HG03280 (cell line): ENCODE results near the gene FAM219A.
"Not testable (repeated sequence)": the region's sequence is repeated elsewhere in the genome, so short reads cannot be mapped to it uniquely, and the experiment has no call there.

Source experiments
- ATAC-seq: cut with Tn5 transposase; IDR thresholded peaks from one replicate; pipeline ENCODE4 v1.9.1; 2021; ENCODE audit warnings: mild to moderate bottlenecking, moderate library complexity; ENCODE audit not compliant: unreplicated experiment

FAM219A gene

DNA sequence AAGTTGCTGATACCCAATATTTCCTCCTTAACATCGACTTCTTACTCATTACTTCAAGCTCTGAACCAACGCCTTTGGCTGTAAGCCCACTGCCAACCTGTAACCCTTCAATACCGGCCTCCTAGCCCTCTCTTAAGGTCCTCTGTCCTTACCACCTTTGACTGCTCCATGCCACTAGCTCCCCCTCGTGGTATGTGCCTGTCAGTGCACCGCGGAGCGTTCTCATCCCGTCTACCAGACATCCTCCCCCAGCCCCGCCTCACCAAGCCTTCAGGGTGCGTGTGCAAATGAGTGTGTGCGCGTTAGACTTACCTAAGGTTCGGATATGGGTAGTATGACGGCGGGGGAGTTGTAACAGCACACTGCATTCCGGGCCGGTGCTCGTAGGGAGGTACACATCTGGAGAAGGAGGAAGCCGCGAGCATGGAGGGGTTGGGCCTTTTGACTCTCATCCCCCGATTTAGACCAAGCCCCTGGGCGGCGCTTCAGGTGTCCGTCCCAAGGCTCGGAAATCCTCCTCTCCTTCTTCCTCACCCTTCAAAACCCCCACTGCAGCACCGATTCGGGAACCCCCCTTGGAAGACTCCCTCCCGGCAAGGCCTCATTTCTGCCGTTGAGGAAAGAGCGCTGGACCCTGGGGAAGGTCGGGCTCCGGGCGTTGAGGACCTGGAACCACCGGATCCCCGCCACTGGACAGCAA is 78.9 kb downstream of the FAM219A start:
- ATAC-seq: peak; percentile 27

DNA sequence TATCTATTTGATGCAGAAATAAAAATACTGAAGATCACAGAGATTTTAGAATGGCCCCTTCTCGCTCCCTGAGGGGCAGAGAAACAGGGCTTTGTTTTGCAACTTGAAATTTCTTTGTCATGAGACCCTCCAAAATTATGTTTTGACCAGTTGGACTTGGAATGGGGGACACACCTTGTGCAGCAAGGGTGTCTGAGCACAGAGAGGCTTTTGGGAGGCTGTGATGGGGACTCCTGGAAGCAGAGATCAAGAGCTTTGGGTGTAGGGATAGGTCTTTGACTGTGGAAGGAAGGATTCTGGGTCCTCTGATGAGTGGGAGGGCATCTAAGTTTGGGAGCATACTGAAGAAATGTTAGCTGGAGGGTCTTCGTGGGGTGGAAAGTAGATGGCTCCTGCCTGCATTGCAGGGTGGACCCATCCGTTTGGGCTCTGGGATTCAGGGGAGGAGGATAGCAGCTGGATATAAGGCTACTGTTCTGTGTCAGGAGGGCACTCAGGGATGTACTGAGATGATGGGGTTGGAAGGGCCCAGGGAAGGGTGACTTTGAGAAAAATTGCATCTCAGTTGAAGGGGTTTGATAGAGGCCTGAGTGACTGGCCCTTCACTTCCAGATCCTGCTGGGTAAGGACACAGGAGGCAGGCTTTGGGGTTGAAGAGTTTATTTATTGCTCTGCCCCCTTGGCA is 79.9 kb downstream of the FAM219A start:
- ATAC-seq: no peak

GRCh38 chr9:34377404-34377746 is 81.0 kb downstream of the FAM219A start:
- ATAC-seq: no peak

DNA sequence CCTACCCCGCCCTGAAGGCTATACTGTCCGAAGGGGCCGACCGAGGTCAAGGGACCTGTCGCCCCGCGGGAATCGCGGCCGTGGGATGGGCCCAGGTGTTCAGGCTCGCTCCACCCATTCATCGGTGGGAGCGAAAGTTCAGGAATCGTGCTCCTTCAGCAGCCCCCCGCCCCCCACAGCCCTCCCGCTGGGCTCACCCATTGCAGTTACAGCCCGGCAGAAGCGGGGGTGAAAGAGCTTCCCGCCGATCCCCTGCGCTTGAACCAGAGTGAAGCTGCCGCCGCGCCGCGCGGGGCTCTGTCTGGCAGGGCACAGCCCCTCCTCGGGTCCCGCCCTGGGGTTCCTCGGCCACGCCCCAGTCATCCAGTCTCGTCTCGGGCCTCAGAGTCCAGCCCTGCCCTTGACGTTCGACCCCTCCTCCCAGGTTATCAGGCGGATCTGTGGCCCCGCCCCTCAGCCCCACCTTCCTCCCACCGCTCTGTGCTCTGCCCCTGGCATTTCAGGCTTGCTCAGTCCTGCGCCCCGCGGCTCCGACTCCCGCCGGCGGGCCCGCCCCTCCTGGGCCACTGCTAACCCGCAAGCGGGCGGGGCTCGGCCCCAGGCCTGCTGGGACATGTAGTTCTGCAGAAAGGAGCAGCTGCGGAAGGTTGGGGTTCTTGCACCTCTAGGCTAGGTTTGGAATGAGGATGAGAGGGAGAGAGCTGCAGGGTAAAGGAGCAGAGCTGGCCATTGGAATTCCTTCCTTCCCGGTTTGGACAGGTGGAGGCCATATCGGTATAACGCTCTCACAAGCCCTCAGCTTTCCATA is 81.6 kb downstream of the FAM219A start, which contains the start of gene MYORG:
TSS of gene MYORG (minus strand) at position 303 of the 808 bp plus-strand sequence. CDS start 3,955 bp downstream, outside the sequence.
- ATAC-seq: peak; percentile 85

DNA sequence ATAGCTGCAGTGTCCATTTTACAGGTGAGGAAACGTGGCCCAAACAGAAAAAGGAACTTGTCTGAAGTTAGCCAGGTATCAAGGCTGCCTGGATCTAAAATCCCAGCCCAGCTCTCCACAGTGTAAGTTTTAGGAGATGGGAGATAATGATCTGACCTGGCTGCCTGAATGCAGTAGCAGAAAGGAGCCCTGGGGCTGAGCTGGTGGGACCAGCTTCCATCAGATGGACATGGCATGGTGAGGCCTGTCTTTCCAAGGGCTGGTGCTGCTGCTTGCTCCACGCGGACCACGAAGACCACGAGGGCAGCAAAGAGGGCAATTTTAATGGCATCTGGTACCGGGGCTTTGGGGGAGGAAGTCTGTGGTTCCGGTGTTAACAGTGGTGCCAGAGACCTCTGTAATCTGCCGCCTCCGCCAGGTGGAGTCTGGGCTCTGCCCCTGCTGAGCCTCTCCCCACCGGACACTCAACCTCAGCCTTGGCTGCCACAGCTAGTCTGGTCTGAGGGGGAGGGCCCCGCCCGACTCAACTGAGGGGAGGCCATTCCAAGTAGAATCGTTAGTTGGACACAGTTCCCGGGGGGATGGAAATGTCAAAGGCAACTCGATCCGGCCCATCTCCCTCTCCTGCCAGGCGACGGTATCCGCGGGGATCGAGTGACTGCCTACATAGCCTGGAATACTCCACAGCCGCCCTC is 82.3 kb downstream of the FAM219A start:
- ATAC-seq: no peak

- no peak for ATAC-seq
These were observed 83.3 kb downstream of the FAM219A start for GRCh38 chr9:34374905-34375552.

- no peak for ATAC-seq
These were observed 84.0 kb downstream of the FAM219A start for GRCh38 chr9:34374339-34374738.

DNA sequence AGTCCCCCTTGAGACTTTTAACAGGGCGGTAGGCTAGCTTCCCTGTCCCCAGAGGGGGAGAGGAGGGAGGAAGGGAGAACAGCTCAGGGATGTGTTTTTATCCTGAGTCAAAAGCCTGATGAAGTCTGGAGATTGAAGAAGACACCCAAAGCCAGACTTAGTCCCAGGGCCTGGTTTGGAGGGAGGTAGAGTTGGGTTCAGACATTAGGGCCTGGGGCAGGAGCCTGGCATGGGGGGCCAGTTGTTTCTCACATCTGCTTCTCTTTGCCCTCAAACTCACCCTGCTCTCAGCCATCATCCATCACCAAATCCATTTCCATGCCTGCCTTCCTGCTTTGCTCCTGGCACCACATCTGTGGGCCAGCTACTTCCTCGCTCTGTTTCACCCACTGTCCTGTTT is 84.6 kb downstream of the FAM219A start:
- ATAC-seq: no peak

DNA sequence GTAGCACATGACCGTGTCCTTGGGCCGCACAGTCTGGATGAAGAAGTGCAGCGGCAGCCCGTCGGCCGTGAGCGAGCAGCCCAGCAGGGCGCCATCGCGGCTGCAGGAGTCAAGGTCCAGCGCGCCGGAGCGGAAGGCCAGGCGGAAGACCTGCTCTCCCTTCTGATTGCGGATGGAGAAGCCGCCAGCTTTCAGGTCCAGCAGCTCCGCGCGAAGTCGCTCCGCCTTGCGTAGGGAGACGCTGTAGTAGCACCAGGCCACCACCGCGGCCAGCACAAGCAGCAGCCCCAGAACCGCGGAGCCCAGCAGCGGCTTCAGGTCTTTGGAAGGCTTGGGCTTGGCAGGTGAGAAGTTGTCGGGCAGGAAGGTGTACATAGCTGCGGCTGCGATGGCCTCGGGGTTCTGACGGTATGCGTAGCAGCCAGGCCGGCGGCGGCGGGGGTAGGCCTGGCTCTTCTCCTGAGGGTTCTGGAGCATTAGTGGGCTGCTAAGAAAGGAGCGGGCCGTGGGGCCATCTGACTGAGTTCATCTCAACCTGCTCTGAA is 85.8 kb downstream of the FAM219A start:
- no peak for ATAC-seq

- no peak for ATAC-seq
These were observed 86.4 kb downstream of the FAM219A start for GRCh38 chr9:34371886-34372466.

GRCh38 chr9:34370970-34371880 is 87.1 kb downstream of the FAM219A start:
- no peak for ATAC-seq

- ATAC-seq: no peak
These were observed 87.9 kb downstream of the FAM219A start for GRCh38 chr9:34370335-34370969.

- no peak for ATAC-seq
These were observed 88.7 kb downstream of the FAM219A start for GRCh38 chr9:34369636-34370035.

- ATAC-seq: not testable (repeated sequence)
These were observed 89.6 kb downstream of the FAM219A start for GRCh38 chr9:34368796-34369195.

GRCh38 chr9:34367751-34368410 is 90.5 kb downstream of the FAM219A start:
- not testable (repeated sequence) for ATAC-seq

DNA sequence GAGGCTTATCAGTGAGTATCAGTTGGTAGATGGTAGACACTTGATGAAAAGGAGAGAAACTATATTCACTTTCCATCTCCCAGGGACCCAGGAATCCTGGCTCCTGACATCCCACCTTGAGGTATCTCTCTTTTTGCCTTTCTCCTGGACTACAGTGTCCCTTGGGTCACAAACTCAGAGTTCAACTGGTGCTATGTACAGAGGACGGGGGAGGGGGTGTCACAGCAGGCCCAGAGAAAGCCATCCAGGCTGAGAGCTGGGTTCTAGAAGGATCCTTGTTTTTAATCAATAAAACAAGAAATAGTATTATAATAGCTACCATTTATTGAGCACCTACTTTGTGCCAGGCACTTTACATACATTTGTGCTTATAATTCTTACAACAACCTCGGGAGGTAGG is 92.0 kb downstream of the FAM219A start:
- ATAC-seq: no peak

GRCh38 chr9:34365282-34365681 is 93.1 kb downstream of the FAM219A start:
- no peak for ATAC-seq
